Neural cell (in vitro differentiated cells): ENCODE results near the gene DMBT1. TPM values are rescaled to one million over a fixed set of nuclear protein-coding genes. Genes with fewer than 3 reads are reported as not detected.

Experiments
- H2AFZ ChIP-seq: fragments of 200-600, 300-800 bp; sonication (generic), shearing (Covaris generic); 2 replicates; pipeline ENCODE4 v1.6.0; 2014; ENCODE audit warnings: low read depth, mild to moderate bottlenecking, antibody characterized with exemption, low read length, moderate library complexity
- H3F3A ChIP-seq: fragments of 200-600 bp; shearing (Covaris generic); 2 replicates; pipeline ENCODE4 v1.6.1; 2016; ENCODE audit warnings: mild to moderate bottlenecking, moderate library complexity, mixed read lengths, antibody characterized with exemption, low read length; ENCODE audit not compliant: insufficient read depth, poor library complexity, severe bottlenecking
- H3K27ac ChIP-seq: fragments of 200-600, 300-800 bp; sonication (generic), shearing (Covaris generic); 2 replicates; pipeline ENCODE4 v1.5.1; 2014; ENCODE audit warnings: mild to moderate bottlenecking, low read length, moderate library complexity
- H3K27me3 ChIP-seq: fragments of 300-800, 200-600 bp; sonication (generic), shearing (Covaris generic); 2 replicates; pipeline ENCODE4 v1.6.0; 2014; ENCODE audit warnings: mild to moderate bottlenecking, low read depth, low read length, moderate library complexity; ENCODE audit not compliant: insufficient read depth
- H3K36me3 ChIP-seq: fragments of 300-800, 200-600 bp; sonication (generic), shearing (Covaris generic); 2 replicates; pipeline ENCODE4 v1.5.1; 2014; ENCODE audit warnings: mild to moderate bottlenecking, antibody characterized with exemption, low read length, moderate library complexity; ENCODE audit not compliant: insufficient read depth
- H3K4me2 ChIP-seq: fragments of 300-800, 200-600 bp; sonication (generic), shearing (Covaris generic); 2 replicates; pipeline ENCODE4 v1.6.0; 2014; ENCODE audit warnings: mild to moderate bottlenecking, low read length
- H3K4me3 ChIP-seq: fragments of 300-800, 200-600 bp; sonication (generic), shearing (Covaris generic); 2 replicates; pipeline ENCODE4 v1.5.1; 2014; ENCODE audit warnings: mild to moderate bottlenecking, low read length, moderate library complexity
- H3K79me2 ChIP-seq: fragments of 200-600 bp; shearing (Covaris generic); replicated peaks from 2 replicates; pipeline ENCODE4 v1.6.0; 2014; ENCODE audit warnings: mild to moderate bottlenecking, low read length, moderate library complexity; ENCODE audit not compliant: insufficient read depth
- H3K9ac ChIP-seq: fragments of 300-800, 200-600 bp; sonication (generic), shearing (Covaris generic); 2 replicates; pipeline ENCODE4 v1.6.1; 2016; ENCODE audit warnings: mild to moderate bottlenecking, low read length, mixed read lengths
- H3K9me2 ChIP-seq: fragments of 200-600 bp; shearing (Covaris generic); 2 replicates; pipeline ENCODE4 v1.6.1; 2016; ENCODE audit warnings: mild to moderate bottlenecking, low read length, mixed read lengths; ENCODE audit not compliant: insufficient read depth
- H3K9me3 ChIP-seq: fragments of 200-600, 300-800 bp; sonication (generic), shearing (Covaris generic); 2 replicates; pipeline ENCODE4 v1.6.1; 2016; ENCODE audit warnings: mild to moderate bottlenecking, mixed run types, low read length, moderate library complexity, mixed read lengths
- H4K20me1 ChIP-seq: fragments of 200-600 bp; shearing (Covaris generic); 2 replicates; pipeline ENCODE4 v1.6.1; 2016; ENCODE audit warnings: mild to moderate bottlenecking, mixed run types; ENCODE audit not compliant: insufficient read depth
- EP300 ChIP-seq: fragments of 450-650 bp; conservative IDR thresholded peaks from 2 replicates; pipeline ENCODE4 v1.6.1; 2014; ENCODE audit warnings: antibody characterized with exemption, mild to moderate bottlenecking, moderate library complexity; ENCODE audit not compliant: poor library complexity, severe bottlenecking
- EZH2 ChIP-seq: fragments of 200-600, 300-800 bp; shearing (Covaris generic), sonication (generic); IDR thresholded peaks from 2 replicates; pipeline ENCODE4 v1.6.1; 2014; ENCODE audit warnings: antibody characterized with exemption, low read length, borderline replicate concordance, mild to moderate bottlenecking; ENCODE audit not compliant: insufficient read depth, poor library complexity, severe bottlenecking
- MXI1 ChIP-seq: fragments of 450-650 bp; conservative IDR thresholded peaks from 2 replicates; pipeline ENCODE4 v1.6.1; 2014; ENCODE audit warnings: antibody characterized with exemption, mild to moderate bottlenecking; ENCODE audit not compliant: poor library complexity, severe bottlenecking
- POLR2AphosphoS5 ChIP-seq: IDR thresholded peaks from 2 replicates; pipeline ENCODE4 v1.6.1; 2012
- RAD21 ChIP-seq: fragments of 450-650 bp; conservative IDR thresholded peaks from 2 replicates; pipeline ENCODE4 v1.6.1; 2014; ENCODE audit warnings: antibody characterized with exemption, mild to moderate bottlenecking, moderate library complexity
- SMC3 ChIP-seq: fragments of 450-650 bp; conservative IDR thresholded peaks from 2 replicates; pipeline ENCODE4 v1.6.1; 2014; ENCODE audit warnings: antibody characterized with exemption, mild to moderate bottlenecking, moderate library complexity; ENCODE audit not compliant: poor library complexity
- TAF1 ChIP-seq: IDR thresholded peaks from 2 replicates; pipeline ENCODE4 v1.6.1; 2012; ENCODE audit warnings: low read depth
- polyA plus RNA-seq: library from polyadenylated mRNA; depleted of rRNA; stranded (reverse); fragments of >200 nt; gene quantifications from 2 replicates; pipeline ENCODE4 v1.2.3, GENCODE V29; 2014
- TF ChIP-seq, protein P1 (sequence below): IDR thresholded peaks from 2 replicates; pipeline ENCODE4 v1.6.1; 2012; ENCODE audit warnings: borderline replicate concordance
- TF ChIP-seq, protein P2 (sequence below): fragments of 450-650 bp; IDR thresholded peaks from 2 replicates; pipeline ENCODE4 v1.5.1; 2014; ENCODE audit warnings: antibody characterized with exemption, mild to moderate bottlenecking, moderate library complexity; ENCODE audit not compliant: poor library complexity, severe bottlenecking

The DMBT1 gene
- polyA plus RNA-seq, 1 donor from 2014 or later: not detected

DNA sequence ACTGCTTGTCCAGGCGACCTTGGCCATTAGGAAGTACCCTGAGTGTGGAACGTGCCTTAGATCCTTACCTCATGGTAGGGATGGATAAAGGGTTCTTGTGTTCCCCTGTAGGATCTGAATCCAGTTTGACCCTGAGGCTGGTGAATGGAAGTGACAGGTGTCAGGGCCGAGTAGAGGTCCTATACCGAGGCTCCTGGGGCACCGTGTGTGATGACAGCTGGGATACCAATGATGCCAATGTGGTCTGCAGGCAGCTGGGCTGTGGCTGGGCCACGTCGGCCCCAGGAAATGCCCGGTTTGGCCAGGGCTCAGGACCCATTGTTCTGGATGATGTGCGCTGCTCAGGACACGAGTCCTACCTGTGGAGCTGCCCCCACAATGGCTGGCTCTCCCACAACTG is 31.6 kb downstream of the DMBT1 start:
- H3K36me3 ChIP-seq: no peaks in the 10 kb centered on the region
- no peaks in the 10 kb centered on the region for H3K9me2 ChIP-seq
- no peak overlapping the region for H3K4me2 ChIP-seq
- no peaks in the 10 kb centered on the region for H3K27me3 ChIP-seq
- no peaks in the 10 kb centered on the region for H4K20me1 ChIP-seq
- TF ChIP-seq POLR2AphosphoS5 (no peak), MXI1 (no peak), RAD21 (no peak), SMC3 (no peak), EZH2 (no peak), EP300 (no peak), TAF1 (no peak)
- TF ChIP-seq, protein P1, sequence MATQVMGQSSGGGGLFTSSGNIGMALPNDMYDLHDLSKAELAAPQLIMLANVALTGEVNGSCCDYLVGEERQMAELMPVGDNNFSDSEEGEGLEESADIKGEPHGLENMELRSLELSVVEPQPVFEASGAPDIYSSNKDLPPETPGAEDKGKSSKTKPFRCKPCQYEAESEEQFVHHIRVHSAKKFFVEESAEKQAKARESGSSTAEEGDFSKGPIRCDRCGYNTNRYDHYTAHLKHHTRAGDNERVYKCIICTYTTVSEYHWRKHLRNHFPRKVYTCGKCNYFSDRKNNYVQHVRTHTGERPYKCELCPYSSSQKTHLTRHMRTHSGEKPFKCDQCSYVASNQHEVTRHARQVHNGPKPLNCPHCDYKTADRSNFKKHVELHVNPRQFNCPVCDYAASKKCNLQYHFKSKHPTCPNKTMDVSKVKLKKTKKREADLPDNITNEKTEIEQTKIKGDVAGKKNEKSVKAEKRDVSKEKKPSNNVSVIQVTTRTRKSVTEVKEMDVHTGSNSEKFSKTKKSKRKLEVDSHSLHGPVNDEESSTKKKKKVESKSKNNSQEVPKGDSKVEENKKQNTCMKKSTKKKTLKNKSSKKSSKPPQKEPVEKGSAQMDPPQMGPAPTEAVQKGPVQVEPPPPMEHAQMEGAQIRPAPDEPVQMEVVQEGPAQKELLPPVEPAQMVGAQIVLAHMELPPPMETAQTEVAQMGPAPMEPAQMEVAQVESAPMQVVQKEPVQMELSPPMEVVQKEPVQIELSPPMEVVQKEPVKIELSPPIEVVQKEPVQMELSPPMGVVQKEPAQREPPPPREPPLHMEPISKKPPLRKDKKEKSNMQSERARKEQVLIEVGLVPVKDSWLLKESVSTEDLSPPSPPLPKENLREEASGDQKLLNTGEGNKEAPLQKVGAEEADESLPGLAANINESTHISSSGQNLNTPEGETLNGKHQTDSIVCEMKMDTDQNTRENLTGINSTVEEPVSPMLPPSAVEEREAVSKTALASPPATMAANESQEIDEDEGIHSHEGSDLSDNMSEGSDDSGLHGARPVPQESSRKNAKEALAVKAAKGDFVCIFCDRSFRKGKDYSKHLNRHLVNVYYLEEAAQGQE: no peak
- TF ChIP-seq, protein P2, sequence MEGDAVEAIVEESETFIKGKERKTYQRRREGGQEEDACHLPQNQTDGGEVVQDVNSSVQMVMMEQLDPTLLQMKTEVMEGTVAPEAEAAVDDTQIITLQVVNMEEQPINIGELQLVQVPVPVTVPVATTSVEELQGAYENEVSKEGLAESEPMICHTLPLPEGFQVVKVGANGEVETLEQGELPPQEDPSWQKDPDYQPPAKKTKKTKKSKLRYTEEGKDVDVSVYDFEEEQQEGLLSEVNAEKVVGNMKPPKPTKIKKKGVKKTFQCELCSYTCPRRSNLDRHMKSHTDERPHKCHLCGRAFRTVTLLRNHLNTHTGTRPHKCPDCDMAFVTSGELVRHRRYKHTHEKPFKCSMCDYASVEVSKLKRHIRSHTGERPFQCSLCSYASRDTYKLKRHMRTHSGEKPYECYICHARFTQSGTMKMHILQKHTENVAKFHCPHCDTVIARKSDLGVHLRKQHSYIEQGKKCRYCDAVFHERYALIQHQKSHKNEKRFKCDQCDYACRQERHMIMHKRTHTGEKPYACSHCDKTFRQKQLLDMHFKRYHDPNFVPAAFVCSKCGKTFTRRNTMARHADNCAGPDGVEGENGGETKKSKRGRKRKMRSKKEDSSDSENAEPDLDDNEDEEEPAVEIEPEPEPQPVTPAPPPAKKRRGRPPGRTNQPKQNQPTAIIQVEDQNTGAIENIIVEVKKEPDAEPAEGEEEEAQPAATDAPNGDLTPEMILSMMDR: no peak
- H3K27ac ChIP-seq: no peak overlapping the region
- no peaks in the 10 kb centered on the region for H3F3A ChIP-seq
- H3K79me2 ChIP-seq: no peaks in the 10 kb centered on the region
- no peaks in the 10 kb centered on the region for H3K9me3 ChIP-seq
- no peak overlapping the region for H3K9ac ChIP-seq
- no peak overlapping the region for H2AFZ ChIP-seq
- H3K4me3 ChIP-seq: no peak overlapping the region

DNA sequence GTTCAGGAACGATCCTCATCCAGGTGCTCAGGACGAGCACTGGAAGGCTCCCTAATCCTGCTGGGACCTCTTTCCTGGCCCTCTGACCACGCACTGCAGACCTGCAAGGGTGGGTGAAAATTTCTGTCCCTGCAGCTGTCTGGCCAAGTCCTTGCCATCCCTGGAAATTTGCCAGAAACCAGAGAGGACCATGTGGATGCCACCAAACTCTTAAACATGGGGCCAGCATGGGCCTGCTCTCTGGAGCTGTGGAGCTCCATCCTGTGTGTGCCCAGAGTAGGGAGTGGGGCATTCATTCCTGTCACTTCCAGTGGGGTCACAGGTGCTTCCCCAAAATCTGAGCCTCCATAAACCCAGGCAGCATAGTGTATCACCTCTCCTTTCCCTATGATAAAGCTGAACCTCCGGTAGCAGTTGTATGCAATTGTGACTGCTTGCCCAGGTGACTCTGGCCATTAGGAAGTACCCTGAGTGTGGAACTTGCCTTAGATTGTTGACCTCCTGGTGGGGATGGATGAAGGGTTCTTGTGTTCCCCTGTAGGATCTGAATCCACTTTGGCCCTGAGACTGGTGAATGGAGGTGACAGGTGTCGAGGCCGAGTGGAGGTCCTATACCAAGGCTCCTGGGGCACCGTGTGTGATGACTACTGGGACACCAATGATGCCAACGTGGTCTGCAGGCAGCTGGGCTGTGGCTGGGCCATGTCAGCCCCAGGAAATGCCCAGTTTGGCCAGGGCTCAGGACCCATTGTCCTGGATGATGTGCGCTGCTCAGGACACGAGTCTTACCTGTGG is 57.1 kb downstream of the DMBT1 start:
- Histone ChIP-seq H3K9me2 (no peaks in the 10 kb centered on the region), H3K9ac (no peak overlapping the region), H3K4me3 (no peak overlapping the region), H3K79me2 (no peaks in the 10 kb centered on the region), H3K4me2 (no peak overlapping the region), H3K27me3 (no peaks in the 10 kb centered on the region), H3K9me3 (no peaks in the 10 kb centered on the region), H3K27ac (no peak overlapping the region), H3K36me3 (no peaks in the 10 kb centered on the region), H4K20me1 (no peaks in the 10 kb centered on the region), H3F3A (no peaks in the 10 kb centered on the region), H2AFZ (no peak overlapping the region)
- TF ChIP-seq MXI1: no peak
- TF ChIP-seq EP300: no peak
- TF ChIP-seq, protein P1: no peak
- TF ChIP-seq EZH2: no peak
- TF ChIP-seq, protein P2: no peak
- TF ChIP-seq SMC3: no peak
- no peak for TF ChIP-seq RAD21
- TF ChIP-seq POLR2AphosphoS5: no peak
